ENCODE results near the gene C9orf50. TPM values are rescaled to one million over a fixed set of nuclear protein-coding genes. Genes with fewer than 3 reads are reported as not detected.

C9orf50 gene
- total RNA-seq, 1 donor from 2014 or later = 0.87 TPM

GRCh38 chr9:129573977-129574376 lies 46.9 kb downstream of the C9orf50 start:
- Mint-ChIP-seq H3K4me3 (no peak overlapping the region), H3K9me3 (peaks cover 6% of the 10 kb centered on the region), H3K27ac (peak overlapping the region; percentile 30), H3K4me1 (peaks cover 34% of the 10 kb centered on the region), H3K27me3 (ENCODE audit: low read depth) (no peaks in the 10 kb centered on the region), H3K36me3 (no peaks in the 10 kb centered on the region)
- no peak for TF ChIP-seq CTCF (IDR thresholded peaks at IDR 0.05; ENCODE audit: unreplicated experiment)
- no peak for DNase-seq (ENCODE audit: low spot score in 2 of 2, unreplicated experiment in 2 of 2)

DNA sequence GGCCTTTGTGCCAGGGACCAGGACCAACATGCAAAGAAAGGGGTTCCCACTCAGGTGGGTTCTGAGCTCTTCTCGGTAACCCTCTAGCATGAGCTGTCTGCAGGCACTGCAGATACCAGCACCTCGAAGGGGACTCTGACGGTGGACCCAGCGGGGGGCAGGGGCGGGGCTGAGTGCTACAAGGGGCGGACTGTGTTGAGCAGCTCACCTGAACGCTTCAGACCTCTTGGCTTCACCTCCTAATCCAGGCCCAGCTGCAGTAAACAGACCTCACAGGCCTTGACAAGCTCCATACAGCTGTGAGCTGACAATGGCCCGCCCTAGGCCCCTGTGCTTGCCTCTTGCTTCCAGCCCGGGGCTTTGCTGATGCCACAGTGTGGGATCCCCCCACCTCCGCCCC lies 48.4 kb downstream of the C9orf50 start:
- H3K9me3 Mint-ChIP-seq = peaks cover 6% of the 10 kb centered on the region
- DNase-seq (ENCODE audit: low spot score in 2 of 2, unreplicated experiment in 2 of 2) = no peak
- peak overlapping the region; percentile 70 for H3K27ac Mint-ChIP-seq
- no peak for TF ChIP-seq CTCF (IDR thresholded peaks at IDR 0.05; ENCODE audit: unreplicated experiment)
- no peaks in the 10 kb centered on the region for H3K27me3 Mint-ChIP-seq (ENCODE audit: low read depth)
- no peak overlapping the region for H3K4me3 Mint-ChIP-seq
- peaks cover 43% of the 10 kb centered on the region for H3K4me1 Mint-ChIP-seq
- H3K36me3 Mint-ChIP-seq = no peaks in the 10 kb centered on the region

GRCh38 chr9:129572052-129572425 lies 48.9 kb downstream of the C9orf50 start:
- H3K4me3 Mint-ChIP-seq = no peak overlapping the region

DNA sequence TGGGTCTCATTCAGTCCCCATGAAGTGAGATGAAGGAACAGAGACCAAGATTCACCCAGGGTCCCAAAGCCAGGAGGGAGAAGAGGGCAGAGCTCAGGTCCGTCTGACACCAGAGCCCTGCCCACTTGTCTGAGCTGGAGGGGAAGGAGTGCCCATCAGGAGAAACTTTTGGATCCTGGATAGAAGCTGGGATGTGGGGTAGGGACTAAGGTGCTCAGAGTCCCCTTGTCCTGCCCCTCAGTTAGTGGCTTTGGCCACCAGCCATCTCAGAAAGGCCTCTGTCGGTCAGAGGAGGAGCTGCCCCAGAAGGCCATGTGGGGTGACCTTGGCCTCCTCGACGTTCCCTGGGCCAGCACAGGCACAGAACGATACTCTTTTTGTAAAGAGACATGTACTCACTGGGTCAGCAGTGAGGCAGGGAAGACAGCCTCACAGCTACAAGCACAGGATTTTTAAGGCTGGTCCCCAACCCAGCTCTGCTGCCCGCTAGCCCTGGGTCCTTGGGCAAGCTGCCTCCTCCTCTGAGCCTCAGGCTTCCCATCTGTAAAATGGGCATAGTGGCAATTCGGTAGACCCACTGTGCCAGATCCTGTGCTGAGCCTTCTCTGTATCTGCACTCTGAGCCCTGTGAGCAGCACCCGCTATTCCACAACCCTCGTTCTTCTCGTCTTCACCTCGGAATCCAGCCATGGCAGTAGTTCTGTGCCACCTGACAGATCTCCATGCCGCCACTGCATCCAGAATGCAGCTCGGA lies 49.4 kb downstream of the C9orf50 start:
- Mint-ChIP-seq H3K27me3 (ENCODE audit: low read depth) (no peaks in the 10 kb centered on the region), H3K9me3 (peaks cover 6% of the 10 kb centered on the region), H3K4me1 (peaks cover 49% of the 10 kb centered on the region), H3K27ac (peak overlapping the region; percentile 97), H3K36me3 (no peaks in the 10 kb centered on the region), H3K4me3 (no peak overlapping the region)
- TF ChIP-seq CTCF (IDR thresholded peaks at IDR 0.05; ENCODE audit: unreplicated experiment) = no peak
- DNase-seq (ENCODE audit: low spot score in 2 of 2, unreplicated experiment in 2 of 2) = no peak

More at GRCh38 chr9:129572052-129572425, 48.9 kb downstream of the C9orf50 start:
- H3K9me3 Mint-ChIP-seq = peaks cover 6% of the 10 kb centered on the region
- no peak for DNase-seq (ENCODE audit: low spot score in 2 of 2, unreplicated experiment in 2 of 2)
- TF ChIP-seq CTCF (IDR thresholded peaks at IDR 0.05; ENCODE audit: unreplicated experiment) = no peak
- H3K4me1 Mint-ChIP-seq = peaks cover 46% of the 10 kb centered on the region
- H3K27me3 Mint-ChIP-seq (ENCODE audit: low read depth) = no peaks in the 10 kb centered on the region
- H3K36me3 Mint-ChIP-seq = no peaks in the 10 kb centered on the region
- peak overlapping the region; percentile 70 for H3K27ac Mint-ChIP-seq

DNA sequence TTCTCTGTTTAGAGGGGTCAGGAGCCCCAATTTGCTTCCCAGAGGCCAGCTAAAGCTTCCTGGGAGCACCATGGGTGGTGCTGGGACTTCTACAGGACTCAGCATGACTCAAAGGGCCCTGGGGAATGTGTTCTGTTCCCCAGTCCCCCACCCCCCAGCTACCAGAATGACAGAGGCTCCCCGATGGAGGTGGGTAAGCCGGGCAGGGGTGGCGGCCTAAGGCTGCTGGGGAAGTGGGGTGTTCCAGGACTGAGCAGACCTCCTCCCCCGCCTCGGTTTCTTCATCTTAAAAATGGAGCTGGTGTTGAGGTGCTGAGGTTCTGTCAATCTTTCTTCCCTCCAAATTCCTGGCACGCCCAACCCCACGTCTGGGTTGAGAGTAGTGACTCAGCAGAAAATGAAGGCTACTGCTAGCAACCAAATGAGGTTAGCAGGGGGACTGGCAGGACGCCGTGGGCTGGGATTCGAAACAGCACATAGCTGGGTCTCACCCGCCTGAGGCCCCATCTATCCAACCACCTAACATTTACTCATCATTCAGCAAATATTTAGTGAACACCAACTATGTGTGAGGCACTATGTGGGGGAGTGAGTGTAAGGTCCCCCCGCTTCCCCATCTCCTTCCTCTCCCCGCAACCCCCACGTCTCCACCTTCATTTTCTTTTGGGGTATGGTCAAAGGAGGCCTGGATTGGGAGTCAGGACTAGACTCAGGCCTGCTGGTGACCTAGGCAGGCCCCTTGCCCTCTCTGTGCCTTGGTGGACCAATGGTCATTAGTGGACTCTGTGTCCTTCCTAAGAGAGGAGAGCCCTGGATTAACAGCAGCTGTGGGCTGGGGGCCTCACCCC lies 50.2 kb downstream of the C9orf50 start:
- no peak for TF ChIP-seq CTCF (IDR thresholded peaks at IDR 0.05; ENCODE audit: unreplicated experiment)
- Mint-ChIP-seq H3K9me3 (peaks cover 6% of the 10 kb centered on the region), H3K4me3 (no peak overlapping the region), H3K27ac (peak overlapping the region; percentile 97), H3K4me1 (peaks cover 46% of the 10 kb centered on the region), H3K36me3 (no peaks in the 10 kb centered on the region), H3K27me3 (ENCODE audit: low read depth) (no peaks in the 10 kb centered on the region)
- no peak for DNase-seq (ENCODE audit: low spot score in 2 of 2, unreplicated experiment in 2 of 2)
